HG02610 (cell line): ENCODE measurements around the gene FIBIN.
"Not testable (repeated sequence)": the region's sequence is repeated elsewhere in the genome, so short reads cannot be mapped to it uniquely, and the experiment has no call there.

Source experiments
- ATAC-seq: cut with Tn5 transposase; IDR thresholded peaks from one replicate; pipeline ENCODE4 v1.9.1; 2021; ENCODE audit warnings: mild to moderate bottlenecking, moderate library complexity; ENCODE audit not compliant: unreplicated experiment

Gene FIBIN

DNA sequence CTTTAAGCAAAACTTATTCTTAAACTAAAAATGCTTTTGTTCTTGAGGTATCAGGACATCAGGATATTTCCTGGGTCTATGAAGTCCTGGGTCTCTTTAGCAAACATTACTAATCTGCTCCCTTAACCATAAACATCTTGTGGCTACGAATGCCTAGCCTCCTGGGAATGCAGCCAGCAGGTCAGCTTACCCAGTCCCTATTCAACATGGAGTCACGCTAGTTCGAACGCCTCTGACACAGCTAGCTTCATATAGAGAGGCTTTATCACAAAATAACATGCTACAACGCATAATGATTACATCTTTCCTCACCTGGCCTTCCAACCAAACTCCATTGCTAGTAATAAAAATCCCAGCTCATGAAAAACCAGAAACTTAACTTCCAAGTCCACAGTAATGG, 17.5 kb upstream of the FIBIN start:
- no peak for ATAC-seq

GRCh38 chr11:26977209-26977608, 16.7 kb upstream of the FIBIN start:
- ATAC-seq: not testable (repeated sequence)

DNA sequence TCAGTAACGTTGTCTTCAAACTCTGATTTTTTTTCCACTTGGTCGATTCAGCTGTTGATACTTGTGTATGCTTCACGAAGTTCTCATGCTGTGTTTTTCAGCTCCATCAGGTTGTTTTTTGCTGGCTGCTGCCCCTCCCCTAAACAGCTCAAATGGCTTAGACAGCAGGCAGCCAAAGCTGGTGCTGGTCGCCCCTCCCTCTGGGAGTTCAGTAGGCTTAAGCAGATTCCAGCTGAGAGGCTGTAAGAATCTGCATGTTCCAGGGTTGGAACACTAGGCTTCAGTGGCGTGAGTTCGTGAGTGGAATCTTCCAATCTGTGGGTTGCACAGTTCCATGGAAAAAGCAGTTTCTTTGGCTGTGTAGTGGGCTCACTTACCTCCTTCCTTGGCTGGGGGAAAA, 10.3 kb upstream of the FIBIN start:
- no peak for ATAC-seq

GRCh38 chr11:26985470-26985869, 8.4 kb upstream of the FIBIN start:
- no peak for ATAC-seq

DNA sequence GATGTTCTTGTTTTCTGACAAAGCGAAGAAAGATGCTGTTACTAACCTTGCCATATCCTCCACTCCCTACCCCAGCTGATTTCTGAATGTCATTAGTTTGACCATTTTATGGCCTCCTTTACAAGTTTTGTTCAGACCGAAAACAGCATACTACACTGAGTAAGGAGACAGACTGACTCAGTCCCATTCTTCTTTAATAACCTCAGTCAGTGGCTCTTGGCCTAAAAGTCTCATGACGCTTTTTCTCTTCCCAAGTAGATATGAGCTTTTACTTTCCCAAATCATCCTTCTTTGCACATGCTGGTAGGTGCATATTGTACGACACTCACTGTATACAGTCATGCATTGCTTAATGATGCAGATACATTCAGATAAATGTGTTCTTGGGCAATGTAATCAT, 8.0 kb upstream of the FIBIN start:
- no peak for ATAC-seq

DNA sequence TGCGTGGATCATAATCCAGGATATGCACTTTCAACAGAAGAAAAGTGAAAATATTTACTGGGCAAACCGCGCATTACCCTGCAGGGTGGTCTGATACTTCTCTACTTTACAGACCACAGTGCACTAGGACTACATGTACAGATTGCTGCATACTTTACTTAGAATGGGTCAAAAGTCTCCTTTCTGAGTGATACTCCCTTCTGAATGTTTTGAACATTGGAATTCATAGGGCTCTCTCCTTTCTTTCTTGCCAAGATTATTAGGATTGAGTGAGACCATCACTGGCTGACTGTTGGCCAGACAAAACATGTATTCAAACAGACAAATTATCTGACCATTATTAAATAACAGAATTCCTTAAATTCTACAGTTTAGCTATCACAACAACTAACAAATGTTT, 6.6 kb upstream of the FIBIN start:
- ATAC-seq: no peak

DNA sequence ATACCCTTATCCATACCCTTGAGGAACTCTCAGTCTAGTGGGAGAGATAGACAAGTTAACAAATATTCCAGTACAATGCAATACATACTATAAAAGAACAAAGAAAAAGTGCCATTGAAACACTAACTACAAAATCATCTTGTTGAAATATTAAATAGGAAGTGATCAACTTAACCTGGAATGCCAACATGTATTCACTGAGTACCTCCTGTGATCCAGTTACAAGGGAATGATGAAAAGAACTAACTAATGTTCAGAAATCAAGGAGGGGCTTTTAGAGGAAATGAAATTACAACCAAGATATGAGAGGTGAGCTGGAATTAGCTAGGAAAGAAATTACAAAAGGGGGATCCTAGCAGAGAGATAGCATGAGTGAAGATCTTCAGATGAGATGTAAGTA, 6.2 kb upstream of the FIBIN start:
- no peak for ATAC-seq

DNA sequence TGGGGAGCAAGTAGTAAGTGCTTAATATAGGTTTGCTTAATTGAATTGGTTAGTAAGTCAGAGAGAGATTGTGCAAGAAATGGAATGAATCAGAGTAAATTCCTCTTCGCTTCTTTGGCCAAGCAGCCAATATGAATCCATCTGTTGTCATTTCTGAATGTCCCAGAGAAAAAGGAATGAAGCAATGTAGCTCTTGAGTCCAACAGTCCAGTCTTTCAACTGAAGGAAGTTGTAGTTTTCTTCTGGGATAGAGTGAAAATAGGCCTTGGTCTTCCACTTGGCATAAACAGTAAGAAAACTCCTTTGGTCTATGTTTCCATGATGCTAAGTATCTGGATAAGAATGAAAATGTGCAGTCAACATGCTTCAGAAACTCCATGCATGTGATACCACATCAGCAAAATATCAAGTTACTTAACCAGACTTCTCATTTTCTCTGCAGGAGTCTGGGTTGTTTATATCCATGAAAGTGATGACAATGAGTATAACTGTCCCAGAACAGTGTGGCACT, 1.8 kb upstream of the FIBIN start:
- ATAC-seq: no peak

GRCh38 chr11:26994631-26995095, 751 bp downstream of the FIBIN start:
- no peak for ATAC-seq

DNA sequence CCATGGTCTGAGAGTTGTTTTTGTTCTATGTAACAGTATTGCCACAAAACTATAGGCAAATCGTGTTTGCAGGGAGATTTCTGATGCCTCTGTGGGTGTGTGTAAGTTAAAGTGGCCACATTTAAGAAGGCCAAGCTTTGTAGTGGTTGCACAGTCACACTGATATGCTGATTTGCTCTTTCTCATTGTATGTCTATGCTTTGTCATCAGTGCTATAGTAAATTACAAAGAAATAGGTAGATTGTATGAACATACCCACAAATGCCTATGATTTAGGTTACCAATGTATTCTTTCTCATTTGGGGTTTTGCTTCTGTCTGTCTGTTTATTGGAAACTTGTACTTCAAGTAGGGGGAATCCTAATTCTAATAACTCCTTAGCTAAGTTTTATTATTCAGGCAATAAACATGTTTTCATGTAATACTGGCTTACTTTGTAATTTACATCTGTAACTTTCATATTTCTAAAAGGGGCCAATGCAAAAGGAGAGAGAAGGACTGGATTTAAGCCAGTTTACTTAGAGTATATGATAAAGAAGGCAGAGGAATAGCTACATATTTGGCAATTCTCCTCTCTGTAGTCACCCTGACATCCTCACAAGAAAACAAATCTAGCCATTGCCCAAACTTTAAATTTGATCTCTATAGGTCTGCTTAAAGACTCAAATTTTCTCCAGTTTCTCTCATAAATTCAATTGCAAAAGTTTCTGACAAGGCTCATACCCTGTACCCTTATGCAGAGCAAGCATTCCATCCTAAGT, 2.0 kb downstream of the FIBIN start:
- no peak for ATAC-seq

GRCh38 chr11:26997378-26997777, 3.5 kb downstream of the FIBIN start:
- ATAC-seq: no peak

DNA sequence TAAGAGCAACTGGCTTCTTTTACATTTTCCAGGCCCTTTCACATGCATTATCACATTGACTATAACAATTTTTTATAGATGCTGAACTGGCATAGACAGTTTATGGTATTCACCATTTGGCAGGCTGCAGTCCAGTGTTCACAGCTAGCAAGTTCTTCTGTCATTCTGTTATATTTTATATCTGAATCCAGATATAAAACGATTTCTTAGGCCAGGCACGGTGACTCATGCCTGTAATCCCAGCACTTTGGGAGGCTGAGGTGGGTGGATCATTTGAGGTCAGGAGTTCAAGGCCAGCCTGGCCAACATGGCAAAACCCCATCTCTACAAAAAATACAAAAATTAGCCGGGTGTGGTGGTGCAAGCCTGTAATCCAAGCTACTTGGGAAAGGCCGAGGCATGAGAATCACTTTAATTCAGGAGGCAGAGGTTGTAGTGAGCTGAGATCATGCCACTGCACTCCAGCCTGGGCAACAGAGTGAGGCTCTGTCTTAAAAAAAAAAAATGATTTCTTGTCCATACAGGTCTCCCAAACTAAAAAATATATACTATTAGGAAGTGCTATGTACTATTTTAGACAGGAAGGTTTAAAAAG, 7.3 kb downstream of the FIBIN start:
- not testable (repeated sequence) for ATAC-seq

- no peak for ATAC-seq
These were observed 8.5 kb downstream of the FIBIN start for GRCh38 chr11:27002431-27002830.

GRCh38 chr11:27002838-27003237, 8.9 kb downstream of the FIBIN start:
- ATAC-seq: no peak

DNA sequence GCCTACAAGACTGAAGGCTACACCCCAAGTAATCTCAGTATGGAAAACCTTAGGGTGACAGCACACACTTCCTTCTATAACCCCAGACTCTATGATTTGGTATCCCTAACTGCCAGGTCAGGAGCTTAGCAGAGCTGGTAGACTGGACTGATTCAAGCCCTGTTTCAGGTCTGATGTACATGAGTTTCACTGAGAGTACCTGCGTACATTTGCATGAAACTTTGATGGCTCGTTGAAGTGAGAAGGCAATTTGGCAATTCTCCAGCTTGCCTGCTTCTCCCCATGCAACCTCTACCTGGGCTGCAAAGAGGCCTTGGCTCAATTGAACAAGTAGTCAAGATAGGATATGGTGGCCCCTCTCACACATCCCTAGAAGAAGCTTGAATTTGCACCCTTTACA, 10.2 kb downstream of the FIBIN start:
- no peak for ATAC-seq

DNA sequence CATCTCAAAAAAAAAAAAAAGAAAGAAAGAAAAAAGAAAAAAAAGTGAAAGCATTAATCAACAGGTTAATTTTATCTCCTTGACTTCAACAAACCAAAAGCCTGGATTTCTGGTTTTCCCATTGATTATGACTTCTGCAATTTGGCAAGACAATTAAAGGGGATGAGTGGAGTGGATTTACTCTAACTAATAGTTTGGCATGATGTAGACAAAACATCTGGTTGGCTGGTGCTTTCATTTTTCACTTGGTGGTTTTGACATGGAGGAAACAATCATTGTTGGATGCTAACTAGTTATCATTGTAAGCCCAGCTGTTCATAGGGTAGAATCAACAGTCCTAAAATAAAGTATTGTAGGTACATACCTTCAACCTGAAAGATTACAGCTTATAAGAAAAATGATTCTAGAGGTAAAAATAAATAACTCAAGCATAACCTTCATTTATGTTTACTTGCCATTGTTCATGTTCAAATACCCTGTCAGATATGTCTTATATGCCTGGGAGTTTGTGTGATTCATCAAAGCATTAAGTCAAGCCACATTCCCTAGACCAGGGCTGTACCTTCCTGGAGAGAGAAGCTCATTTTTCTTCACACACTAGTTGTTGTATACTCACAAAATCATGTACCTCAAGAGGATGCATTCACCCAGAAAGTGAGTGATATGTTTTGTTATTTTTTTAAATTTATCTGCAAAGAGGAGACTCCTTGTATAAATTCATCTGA, 15.1 kb downstream of the FIBIN start:
- ATAC-seq: no peak

- no peak for ATAC-seq
These were observed 17.8 kb downstream of the FIBIN start for GRCh38 chr11:27011560-27012233.

- no peak for ATAC-seq
These were observed 18.5 kb downstream of the FIBIN start for GRCh38 chr11:27012234-27012921.

GRCh38 chr11:27013781-27014361, 20.0 kb downstream of the FIBIN start:
- no peak for ATAC-seq

DNA sequence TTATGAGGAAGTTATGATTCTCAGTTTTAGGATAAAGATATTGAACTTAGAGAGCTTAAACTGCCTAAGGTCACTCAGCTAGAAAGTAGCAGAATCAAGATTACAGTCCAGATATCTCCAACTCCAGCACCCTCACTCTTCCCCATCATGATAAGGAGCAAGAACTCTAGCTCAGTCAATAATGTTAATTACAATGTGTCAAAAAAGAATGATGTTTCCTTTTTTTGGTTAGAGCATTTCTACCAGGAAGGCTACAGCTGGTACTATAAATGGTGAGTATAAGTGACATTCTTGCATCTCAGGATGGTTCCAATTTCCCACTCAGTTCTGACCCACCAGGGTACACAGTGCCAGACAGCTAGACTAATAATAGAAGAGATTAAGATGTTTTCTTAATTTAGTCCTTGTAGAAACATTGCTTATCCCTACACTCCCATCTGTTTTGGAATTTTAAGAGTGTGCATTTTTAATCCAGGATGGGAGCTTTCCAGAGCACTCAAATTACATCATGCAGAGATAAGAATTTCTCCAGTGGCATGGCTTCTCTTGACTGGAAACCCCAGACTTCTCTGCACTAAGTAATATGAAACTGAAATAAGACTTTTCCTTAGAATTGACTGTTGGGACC, 25.1 kb downstream of the FIBIN start:
- no peak for ATAC-seq
